DOHH2 (cell line): ENCODE measurements around the gene DACT3.

Source experiments
- H3F3A ChIP-seq: fragments of 200-600 bp; sonication (generic), shearing (Covaris generic); 2 replicates; pipeline ENCODE4 v1.6.0; 2016; ENCODE audit warnings: antibody characterized with exemption, mild to moderate bottlenecking; ENCODE audit not compliant: control insufficient read depth, insufficient read depth
- H3K27ac ChIP-seq: fragments of 200-600 bp; sonication (generic); 2 replicates; pipeline ENCODE4 v1.5.1; 2014; ENCODE audit warnings: low read depth, mild to moderate bottlenecking, low read length, moderate library complexity
- H3K27me3 ChIP-seq: fragments of 200-600 bp; sonication (generic); 2 replicates; pipeline ENCODE4 v1.6.1; 2014; ENCODE audit warnings: mild to moderate bottlenecking, low read length, mixed read lengths; ENCODE audit not compliant: control insufficient read depth
- H3K36me3 ChIP-seq: fragments of 200-600 bp; sonication (generic); 2 replicates; pipeline ENCODE4 v1.6.1; 2014; ENCODE audit warnings: mild to moderate bottlenecking, low read length, moderate library complexity, mixed read lengths; ENCODE audit not compliant: control insufficient read depth
- H3K4me1 ChIP-seq: fragments of 200-600 bp; sonication (generic); 2 replicates; pipeline ENCODE4 v1.6.1; 2014; ENCODE audit warnings: mild to moderate bottlenecking, low read length, mixed read lengths; ENCODE audit not compliant: control insufficient read depth
- H3K4me2 ChIP-seq: fragments of 200-600 bp; sonication (generic); 2 replicates; pipeline ENCODE4 v1.6.0; 2014; ENCODE audit warnings: mild to moderate bottlenecking, low read length, moderate library complexity
- H3K4me3 ChIP-seq: fragments of 200-600 bp; sonication (generic); 2 replicates; pipeline ENCODE4 v1.5.1; 2014; ENCODE audit warnings: mild to moderate bottlenecking, low read length, mixed read lengths
- H3K79me2 ChIP-seq: fragments of 200-600 bp; sonication (generic); 2 replicates; pipeline ENCODE4 v1.6.1; 2014; ENCODE audit warnings: mild to moderate bottlenecking, low read length, mixed read lengths; ENCODE audit not compliant: control insufficient read depth
- H3K9me2 ChIP-seq: fragments of 200-600 bp; sonication (generic); replicated peaks from 2 replicates; pipeline ENCODE4 v1.6.1; 2014; ENCODE audit warnings: mild to moderate bottlenecking, low read length, mixed read lengths; ENCODE audit not compliant: control insufficient read depth
- H3K9me3 ChIP-seq: fragments of 200-600 bp; sonication (generic); 2 replicates; pipeline ENCODE4 v1.6.1; 2014; ENCODE audit warnings: antibody characterized with exemption, low read length, mixed read lengths; ENCODE audit not compliant: control insufficient read depth, insufficient read depth
- H4K20me1 ChIP-seq: fragments of 200-600 bp; sonication (generic); 2 replicates; pipeline ENCODE4 v1.6.0; 2014; ENCODE audit warnings: low read depth, mild to moderate bottlenecking, antibody characterized with exemption, low read length, moderate library complexity; ENCODE audit not compliant: control insufficient read depth, insufficient read depth
- EZH2phosphoT487 ChIP-seq: fragments of 200-600 bp; sonication (generic); IDR thresholded peaks from 2 replicates; pipeline ENCODE4 v1.6.1; 2017; ENCODE audit warnings: borderline replicate concordance, mild to moderate bottlenecking, antibody characterized with exemption, low read length, moderate library complexity, mixed read lengths
- TF ChIP-seq, protein P1 (sequence below): fragments of 200-600 bp; sonication (generic); IDR thresholded peaks from one replicate; pipeline ENCODE4 v1.5.1; 2014; ENCODE audit warnings: antibody characterized with exemption, mild to moderate bottlenecking, low read depth, low read length; ENCODE audit not compliant: poor library complexity, severe bottlenecking

Gene DACT3

DNA sequence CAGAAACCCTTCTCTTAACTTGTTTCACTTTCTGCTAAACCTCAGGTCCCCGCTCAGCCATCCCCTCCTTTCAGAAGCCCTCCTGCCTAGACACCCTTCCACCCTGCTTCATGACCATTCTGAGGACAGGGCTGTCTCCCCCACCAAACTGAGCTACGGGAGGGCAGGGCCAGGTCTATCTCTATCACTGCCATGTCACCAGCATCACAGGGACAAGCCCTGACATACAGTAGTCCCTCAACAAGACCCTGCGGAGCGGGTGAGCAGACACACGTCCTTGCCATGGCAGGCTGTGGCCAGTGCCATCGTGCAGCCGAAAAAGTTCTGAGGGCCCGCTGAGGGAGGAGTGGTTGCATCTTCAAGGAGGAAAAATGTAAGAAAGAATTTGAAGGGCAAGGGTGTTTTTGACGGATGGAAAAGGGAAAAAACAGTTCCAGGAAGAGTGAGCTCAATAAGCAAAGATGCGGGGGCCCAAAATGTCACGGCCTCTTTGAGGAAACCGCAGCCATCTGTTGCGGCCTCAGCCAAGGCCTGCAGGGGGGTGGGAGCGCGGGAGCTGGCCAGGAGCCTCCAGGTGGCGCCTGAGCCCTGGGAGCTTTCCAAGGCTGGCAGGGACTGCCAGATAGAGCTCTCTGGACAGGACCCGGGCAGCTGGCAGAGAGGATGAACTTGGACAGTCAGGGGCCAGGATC is 44.2 kb downstream of the DACT3 start:
- H3K27me3 ChIP-seq = no peaks in the 10 kb centered on the region
- H3K36me3 ChIP-seq = no peaks in the 10 kb centered on the region
- H3K4me3 ChIP-seq = no peak overlapping the region
- no peaks in the 10 kb centered on the region for H4K20me1 ChIP-seq
- H3K9me2 ChIP-seq = no peaks in the 10 kb centered on the region
- no peaks in the 10 kb centered on the region for H3K9me3 ChIP-seq
- H3K27ac ChIP-seq = no peak overlapping the region
- peaks cover 50% of the 10 kb centered on the region for H3K4me1 ChIP-seq
- H3K79me2 ChIP-seq = no peaks in the 10 kb centered on the region
- H3F3A ChIP-seq = peaks cover 7% of the 10 kb centered on the region
- H3K4me2 ChIP-seq = peak overlapping the region; percentile 38
- TF ChIP-seq EZH2phosphoT487 = no peak
- TF ChIP-seq, protein P1, sequence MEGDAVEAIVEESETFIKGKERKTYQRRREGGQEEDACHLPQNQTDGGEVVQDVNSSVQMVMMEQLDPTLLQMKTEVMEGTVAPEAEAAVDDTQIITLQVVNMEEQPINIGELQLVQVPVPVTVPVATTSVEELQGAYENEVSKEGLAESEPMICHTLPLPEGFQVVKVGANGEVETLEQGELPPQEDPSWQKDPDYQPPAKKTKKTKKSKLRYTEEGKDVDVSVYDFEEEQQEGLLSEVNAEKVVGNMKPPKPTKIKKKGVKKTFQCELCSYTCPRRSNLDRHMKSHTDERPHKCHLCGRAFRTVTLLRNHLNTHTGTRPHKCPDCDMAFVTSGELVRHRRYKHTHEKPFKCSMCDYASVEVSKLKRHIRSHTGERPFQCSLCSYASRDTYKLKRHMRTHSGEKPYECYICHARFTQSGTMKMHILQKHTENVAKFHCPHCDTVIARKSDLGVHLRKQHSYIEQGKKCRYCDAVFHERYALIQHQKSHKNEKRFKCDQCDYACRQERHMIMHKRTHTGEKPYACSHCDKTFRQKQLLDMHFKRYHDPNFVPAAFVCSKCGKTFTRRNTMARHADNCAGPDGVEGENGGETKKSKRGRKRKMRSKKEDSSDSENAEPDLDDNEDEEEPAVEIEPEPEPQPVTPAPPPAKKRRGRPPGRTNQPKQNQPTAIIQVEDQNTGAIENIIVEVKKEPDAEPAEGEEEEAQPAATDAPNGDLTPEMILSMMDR = peak; percentile 61

DNA sequence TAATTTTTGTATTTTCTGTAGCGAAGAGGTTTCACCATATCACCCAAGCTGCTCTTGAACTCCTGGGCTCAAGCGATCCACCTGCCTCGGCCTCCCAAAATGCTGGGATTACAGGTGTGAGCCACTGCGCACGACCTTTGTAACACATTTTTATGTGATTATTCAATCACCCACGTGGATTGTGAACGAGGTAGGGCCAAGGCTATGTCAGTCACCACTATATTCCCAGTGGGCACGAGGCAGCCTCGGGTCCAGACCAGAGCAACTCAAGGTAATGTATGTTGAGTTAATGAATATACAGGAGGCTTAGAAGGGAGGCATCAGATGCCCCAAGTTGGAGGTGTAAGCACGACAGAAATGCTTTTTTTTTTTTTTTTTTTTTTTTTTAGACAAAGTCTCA is 45.0 kb downstream of the DACT3 start:
- peaks cover 1% of the 10 kb centered on the region; the same call in 1 of the 2 replicates for H3K36me3 ChIP-seq
- H3K4me2 ChIP-seq = no peak overlapping the region
- peaks cover 15% of the 10 kb centered on the region for H3F3A ChIP-seq
- H3K9me2 ChIP-seq = no peaks in the 10 kb centered on the region
- no peaks in the 10 kb centered on the region for H3K27me3 ChIP-seq
- H3K4me3 ChIP-seq = no peak overlapping the region
- peaks cover 59% of the 10 kb centered on the region for H3K4me1 ChIP-seq
- H3K79me2 ChIP-seq = no peaks in the 10 kb centered on the region
- no peak overlapping the region for H3K27ac ChIP-seq
- H3K9me3 ChIP-seq = no peaks in the 10 kb centered on the region
- TF ChIP-seq, protein P1 = no peak
- TF ChIP-seq EZH2phosphoT487 = no peak
- H4K20me1 ChIP-seq = no peaks in the 10 kb centered on the region

DNA sequence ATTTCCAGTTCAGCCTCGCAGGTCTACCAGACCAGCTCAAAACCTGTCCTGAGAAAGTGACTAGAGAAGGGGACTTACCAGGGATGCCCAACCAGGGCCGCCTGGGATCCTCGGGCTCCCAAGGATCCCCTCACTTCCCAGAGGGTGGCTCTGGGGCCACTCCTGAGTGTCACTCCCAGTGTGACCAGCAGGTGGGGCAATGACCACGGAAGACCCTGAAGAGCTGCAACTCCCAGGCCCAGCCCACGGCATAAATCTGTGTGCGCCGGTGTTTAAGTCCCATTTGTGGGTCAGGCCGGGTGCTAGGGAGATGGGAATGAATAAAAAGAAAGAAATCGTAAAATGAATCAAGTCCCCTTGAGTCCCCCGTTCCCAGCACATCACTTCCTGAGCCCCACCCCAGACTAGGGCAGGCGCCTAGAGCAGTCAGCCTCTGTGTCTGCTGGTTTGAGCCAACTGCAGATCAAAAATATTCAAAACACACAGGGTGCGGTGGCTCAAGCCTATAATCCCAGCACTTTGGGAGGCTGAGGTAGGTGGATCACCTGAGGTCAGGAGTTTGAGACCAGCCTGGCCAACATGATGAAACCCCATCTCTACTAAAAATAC is 46.8 kb downstream of the DACT3 start:
- no peaks in the 10 kb centered on the region for H3K27me3 ChIP-seq
- peaks cover 47% of the 10 kb centered on the region for H3K4me1 ChIP-seq
- no peak overlapping the region for H3K27ac ChIP-seq
- TF ChIP-seq, protein P1 = peak; percentile 90
- TF ChIP-seq EZH2phosphoT487 = no peak
- H4K20me1 ChIP-seq = no peaks in the 10 kb centered on the region
- no peak overlapping the region for H3K4me3 ChIP-seq
- no peaks in the 10 kb centered on the region for H3K9me2 ChIP-seq
- H3K36me3 ChIP-seq = peaks cover 17% of the 10 kb centered on the region
- H3K4me2 ChIP-seq = no peak overlapping the region; the same call in 1 of the 2 replicates
- H3F3A ChIP-seq = peaks cover 17% of the 10 kb centered on the region
- no peaks in the 10 kb centered on the region for H3K79me2 ChIP-seq
- no peaks in the 10 kb centered on the region for H3K9me3 ChIP-seq
